D721Med (cell line): ENCODE measurements around the gene DDX10.

ENCODE experiments used
- DNase-seq: peaks from one replicate; pipeline ENCODE4 v3.0.0; 2011; ENCODE audit warnings: low spot score; ENCODE audit not compliant: insufficient read length
- FAIRE-seq: peaks from 2 replicates; lab custom pipeline; 2011; peaks lifted over from hg19 to GRCh38; lab: Jason Lieb, UNC
- TF ChIP-seq, protein P1 (sequence below): IDR thresholded peaks from 2 replicates; pipeline ENCODE4 v1.5.1; 2012; ENCODE audit warnings: mild to moderate bottlenecking, control low read depth; ENCODE audit not compliant: insufficient read depth; ENCODE audit errors: missing control alignments

DDX10 gene

GRCh38 chr11:108915666-108916065 is 250.8 kb downstream of the DDX10 start:
- TF ChIP-seq, protein P1, sequence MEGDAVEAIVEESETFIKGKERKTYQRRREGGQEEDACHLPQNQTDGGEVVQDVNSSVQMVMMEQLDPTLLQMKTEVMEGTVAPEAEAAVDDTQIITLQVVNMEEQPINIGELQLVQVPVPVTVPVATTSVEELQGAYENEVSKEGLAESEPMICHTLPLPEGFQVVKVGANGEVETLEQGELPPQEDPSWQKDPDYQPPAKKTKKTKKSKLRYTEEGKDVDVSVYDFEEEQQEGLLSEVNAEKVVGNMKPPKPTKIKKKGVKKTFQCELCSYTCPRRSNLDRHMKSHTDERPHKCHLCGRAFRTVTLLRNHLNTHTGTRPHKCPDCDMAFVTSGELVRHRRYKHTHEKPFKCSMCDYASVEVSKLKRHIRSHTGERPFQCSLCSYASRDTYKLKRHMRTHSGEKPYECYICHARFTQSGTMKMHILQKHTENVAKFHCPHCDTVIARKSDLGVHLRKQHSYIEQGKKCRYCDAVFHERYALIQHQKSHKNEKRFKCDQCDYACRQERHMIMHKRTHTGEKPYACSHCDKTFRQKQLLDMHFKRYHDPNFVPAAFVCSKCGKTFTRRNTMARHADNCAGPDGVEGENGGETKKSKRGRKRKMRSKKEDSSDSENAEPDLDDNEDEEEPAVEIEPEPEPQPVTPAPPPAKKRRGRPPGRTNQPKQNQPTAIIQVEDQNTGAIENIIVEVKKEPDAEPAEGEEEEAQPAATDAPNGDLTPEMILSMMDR = no peak
- no peak for FAIRE-seq
- no peak for DNase-seq

GRCh38 chr11:108916290-108916689 is 251.4 kb downstream of the DDX10 start:
- DNase-seq (no peak), FAIRE-seq (no peak)
- TF ChIP-seq, protein P1 = no peak

DNA sequence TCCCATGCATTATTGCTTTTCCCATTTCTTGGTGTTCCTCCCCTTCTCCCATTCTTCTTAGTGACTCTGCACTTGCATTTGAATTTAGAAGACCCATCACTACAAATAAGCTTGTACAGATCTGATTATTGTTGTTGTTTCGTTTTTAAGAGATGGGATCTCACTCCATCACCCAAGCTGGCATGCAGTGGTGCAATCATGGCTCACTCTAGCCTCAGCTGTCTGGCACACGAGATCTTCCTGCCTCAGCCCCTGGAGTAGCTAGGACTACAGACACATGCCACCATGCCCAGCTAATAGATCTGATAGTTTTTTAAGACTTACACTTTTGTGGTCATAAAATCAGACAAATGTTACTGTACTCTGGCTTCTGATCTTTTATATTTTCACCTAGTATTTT is 252.1 kb downstream of the DDX10 start:
- TF ChIP-seq, protein P1 = no peak
- DNase-seq (no peak), FAIRE-seq (no peak)

DNA sequence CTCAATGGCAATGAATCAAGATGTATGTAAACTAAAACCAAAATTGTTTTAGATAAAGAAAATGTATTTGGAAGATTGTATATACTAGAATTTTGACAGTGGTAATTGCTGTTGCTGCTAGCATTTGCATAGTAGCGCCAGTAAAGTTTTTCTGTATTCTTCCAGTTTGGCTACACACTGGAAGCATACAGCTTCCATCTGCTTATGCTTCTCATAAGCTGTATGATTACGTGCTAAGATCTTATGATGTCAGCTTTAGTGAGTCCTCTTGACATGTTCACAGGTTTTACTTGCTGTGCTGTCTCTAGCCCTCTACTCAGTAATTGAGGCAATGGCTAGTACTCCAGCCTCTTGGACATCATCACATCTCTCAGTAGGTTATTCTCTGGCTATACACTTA is 256.3 kb downstream of the DDX10 start:
- TF ChIP-seq, protein P1 = no peak
- FAIRE-seq = no peak
- DNase-seq = no peak

- no peak for FAIRE-seq
- TF ChIP-seq, protein P1 = no peak
- DNase-seq = no peak
Observed at GRCh38 chr11:108922241-108922640, 257.4 kb downstream of the DDX10 start.

- TF ChIP-seq, protein P1 = no peak
- no peak for DNase-seq
- no peak for FAIRE-seq
Observed at GRCh38 chr11:108923413-108923812, 258.5 kb downstream of the DDX10 start.

DNA sequence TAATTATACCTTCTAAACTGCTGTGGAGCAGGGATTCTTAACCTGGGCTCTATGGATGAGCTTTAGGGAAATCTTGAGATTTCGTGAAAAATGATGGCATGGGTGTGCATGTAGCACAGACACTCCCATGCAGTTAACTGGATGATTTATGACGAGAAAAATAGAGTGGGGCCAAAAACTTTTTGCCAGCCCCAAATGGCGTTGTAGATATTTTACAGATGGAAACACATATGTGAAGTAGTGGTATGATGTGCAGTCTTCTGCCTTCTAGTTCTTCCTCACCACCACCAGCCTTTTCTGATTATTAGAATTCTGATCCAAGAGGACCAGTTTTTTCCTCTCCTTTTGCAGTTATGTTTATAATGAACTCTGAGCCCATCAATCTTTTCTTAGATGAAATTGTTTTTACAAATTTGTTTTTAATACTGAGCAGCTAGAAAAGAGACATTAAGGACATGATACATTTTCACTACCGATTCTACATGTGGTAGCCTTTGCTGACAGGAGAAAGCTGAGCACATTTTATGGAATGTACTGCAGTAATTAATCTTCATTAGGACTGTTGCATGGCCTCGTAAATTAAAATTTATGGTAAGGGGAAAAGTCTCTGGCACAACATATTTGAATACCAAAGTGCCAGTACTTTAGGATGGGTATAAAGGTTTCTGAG is 261.4 kb downstream of the DDX10 start:
- FAIRE-seq (no peak), DNase-seq (no peak)
- TF ChIP-seq, protein P1 = no peak
